Epidermal melanocyte (primary cell): Measurements from ENCODE around the gene COCH.
"Not testable (repeated sequence)": the region's sequence is repeated elsewhere in the genome, so short reads cannot be mapped to it uniquely, and the experiment has no call there.

Experiments used
- DNase-seq: peaks from one replicate; pipeline ENCODE4 v3.0.0; 2011; ENCODE audit warnings: low spot score; ENCODE audit not compliant: insufficient read length

The COCH gene

DNA sequence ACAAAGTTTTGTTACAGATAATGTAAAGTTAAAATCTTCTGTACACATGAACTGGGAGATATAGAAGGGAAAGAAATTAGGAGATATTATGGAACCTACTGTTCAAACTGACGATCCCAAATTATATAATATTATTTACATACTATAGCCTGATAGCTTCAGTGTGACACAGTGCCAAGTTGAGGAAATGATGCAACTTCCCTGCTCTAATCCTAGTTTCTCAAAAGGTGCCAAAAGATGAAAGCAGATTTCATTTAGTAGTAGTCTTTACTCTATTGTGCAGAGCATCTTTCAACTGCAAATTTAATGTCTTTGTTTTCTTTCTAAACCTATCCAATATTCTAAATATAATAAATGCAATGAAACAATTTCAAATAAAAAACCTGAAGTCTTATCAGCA, 46.9 kb downstream of the COCH start:
- DNase-seq: no peak

DNA sequence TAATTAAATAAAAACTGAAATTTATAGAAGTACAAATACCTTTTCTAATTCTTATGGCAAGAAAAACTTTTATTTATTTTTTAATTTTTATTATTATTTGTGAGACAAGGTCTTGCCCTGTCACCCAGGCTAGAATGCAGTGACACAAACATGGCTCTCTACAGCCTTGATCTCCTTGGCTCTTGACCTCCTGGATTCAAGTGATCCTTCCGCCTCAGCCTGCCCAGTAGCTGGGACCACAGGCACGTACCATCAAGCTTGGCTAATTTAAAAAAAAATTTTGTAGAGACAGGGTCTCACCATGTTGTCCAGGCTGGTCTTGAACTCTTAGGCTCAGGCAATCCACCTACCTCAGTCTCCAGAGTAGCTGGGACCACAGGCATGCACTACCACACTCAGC, 47.4 kb downstream of the COCH start:
- DNase-seq: no peak

DNA sequence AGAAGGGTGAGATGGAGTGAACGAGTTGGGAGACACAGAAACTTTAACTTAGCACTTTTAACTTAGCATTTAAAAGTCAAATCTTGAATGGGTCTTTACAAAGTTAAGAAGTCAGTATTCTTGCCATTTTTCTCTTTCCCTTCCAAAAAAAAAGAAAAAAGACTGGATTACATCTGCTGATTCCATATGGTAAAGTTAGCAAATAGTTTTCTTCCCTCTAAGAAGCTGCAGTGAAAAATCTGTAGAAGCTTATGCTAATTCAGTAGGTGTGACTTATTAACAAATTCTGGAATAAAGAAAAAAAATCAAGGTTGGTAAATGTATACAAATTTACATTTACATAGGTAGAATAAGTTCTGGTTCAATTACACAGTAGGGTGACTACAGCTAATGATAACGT, 50.9 kb downstream of the COCH start:
- no peak for DNase-seq

DNA sequence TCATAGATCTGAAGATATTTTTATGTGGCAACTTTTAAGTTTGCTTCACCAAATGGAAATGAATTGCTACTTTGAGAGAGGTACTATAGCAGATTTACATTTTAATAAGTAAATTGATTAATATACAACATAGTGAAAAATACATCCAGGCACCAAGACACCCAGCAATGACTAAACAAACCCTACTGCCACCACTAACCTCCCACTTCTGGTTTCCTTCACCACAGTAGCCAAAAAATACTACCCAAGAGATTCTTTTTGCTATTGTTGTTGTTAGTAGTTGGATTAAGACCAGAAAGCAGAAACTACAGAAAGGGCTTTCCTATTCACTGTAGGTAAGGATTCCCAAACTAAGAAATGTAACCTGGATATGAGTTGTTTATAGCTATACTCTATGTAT, 54.1 kb downstream of the COCH start:
- DNase-seq: no peak

DNA sequence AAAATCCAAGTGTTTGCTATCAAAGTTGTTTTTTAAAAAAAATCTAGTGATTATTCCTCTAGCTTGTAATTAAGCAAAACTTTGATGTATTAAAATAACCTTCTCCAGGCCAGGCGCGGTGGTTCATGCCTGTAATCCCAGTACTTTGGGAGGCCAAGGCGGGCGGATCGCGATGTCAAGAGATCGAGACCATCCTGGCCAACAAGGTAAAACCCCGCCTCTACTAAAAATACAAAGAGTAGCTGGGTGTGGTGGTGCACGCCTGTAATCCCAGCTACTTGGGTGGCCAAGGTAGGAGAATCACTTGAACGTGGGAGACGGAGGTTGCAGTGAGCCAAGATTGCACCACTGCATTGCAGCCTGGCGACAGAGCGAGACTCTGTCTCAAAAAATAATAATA, 59.6 kb downstream of the COCH start:
- DNase-seq: not testable (repeated sequence)

DNA sequence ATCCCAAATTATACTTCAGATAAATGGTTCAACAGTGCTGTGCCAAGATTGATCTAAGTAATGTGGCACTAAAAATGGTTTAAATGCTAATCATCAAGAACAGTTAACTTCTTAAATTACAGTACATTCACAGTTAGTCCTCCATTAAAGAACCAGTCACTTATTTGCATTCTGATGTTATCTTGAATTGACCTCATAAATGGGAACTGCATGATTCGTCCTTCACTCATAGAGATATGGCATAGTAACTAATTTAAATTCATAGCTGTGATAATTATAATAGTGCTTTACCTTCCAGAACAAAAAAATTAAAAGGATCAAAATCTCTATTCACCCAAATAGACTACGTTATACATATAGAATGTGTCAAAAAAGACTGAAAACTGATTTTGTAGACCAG, 61.1 kb downstream of the COCH start:
- DNase-seq: no peak

DNA sequence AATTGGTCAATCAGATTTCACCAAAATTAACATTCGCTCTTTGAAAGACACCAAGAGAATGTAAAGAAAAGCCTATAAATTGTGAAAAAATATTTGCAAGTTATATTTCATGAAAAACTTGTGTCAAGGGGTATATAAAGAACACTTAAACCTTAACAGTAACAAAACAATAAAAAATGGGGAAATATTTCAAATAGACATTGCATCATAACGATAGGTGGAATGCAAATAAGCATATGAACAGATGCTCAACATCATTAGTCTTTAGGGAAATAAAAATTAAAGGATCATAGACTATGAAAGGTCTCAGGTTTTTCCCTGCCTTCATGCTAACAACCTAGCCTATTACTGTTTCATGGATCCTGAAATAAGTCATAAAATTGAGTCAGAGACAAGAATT, 64.3 kb downstream of the COCH start:
- DNase-seq: no peak
